ENCODE results near the gene BTC.

BTC gene

DNA sequence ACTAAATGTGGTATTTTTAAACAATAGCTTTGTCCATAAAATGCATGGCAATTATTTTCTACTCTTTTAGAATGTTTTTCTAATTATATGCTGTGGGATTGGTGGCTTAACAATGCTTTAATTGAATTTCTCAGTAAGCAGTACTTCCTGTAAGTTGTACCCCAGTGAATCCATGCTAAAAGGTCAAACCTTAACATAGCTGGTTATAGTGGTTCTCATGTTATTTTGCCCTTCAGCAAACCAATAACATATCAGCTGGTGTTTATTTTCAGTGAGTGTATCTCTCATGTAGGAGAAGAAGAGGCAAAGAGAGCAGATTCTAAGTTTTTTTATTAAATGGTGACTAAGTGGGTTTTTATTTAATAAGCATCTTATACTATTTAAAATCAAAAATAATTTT lies 41.5 kb downstream of the BTC start:
- DNase-seq (ENCODE audit: low read depth): no peak
- H3K4me3 ChIP-seq (ENCODE audit: control insufficient read depth, low read depth, low read length): no peak overlapping the region
- TF ChIP-seq, protein P1, sequence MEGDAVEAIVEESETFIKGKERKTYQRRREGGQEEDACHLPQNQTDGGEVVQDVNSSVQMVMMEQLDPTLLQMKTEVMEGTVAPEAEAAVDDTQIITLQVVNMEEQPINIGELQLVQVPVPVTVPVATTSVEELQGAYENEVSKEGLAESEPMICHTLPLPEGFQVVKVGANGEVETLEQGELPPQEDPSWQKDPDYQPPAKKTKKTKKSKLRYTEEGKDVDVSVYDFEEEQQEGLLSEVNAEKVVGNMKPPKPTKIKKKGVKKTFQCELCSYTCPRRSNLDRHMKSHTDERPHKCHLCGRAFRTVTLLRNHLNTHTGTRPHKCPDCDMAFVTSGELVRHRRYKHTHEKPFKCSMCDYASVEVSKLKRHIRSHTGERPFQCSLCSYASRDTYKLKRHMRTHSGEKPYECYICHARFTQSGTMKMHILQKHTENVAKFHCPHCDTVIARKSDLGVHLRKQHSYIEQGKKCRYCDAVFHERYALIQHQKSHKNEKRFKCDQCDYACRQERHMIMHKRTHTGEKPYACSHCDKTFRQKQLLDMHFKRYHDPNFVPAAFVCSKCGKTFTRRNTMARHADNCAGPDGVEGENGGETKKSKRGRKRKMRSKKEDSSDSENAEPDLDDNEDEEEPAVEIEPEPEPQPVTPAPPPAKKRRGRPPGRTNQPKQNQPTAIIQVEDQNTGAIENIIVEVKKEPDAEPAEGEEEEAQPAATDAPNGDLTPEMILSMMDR (conservative IDR thresholded peaks at IDR 0.05; ENCODE audit: control insufficient read depth, insufficient read depth, low read depth, low read length): no peak

DNA sequence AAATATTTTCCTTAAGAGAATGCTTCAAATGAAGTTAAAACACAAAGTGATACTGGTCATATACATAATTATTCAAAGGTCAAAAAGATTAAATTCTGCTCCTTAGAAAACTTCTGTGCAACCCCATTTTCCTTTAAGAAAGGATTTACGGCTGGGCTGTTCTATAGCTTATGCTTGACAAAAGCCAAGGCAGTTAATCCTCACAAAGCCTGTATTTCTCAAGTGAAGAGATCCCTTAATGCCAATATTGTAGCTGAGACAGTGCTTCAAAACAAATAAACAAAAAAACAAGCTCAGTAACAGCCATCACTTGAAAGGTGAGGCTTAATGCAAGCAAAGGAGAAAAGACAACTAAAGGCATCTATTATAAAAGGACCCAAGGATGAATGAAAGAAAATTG lies 42.5 kb downstream of the BTC start:
- H3K4me3 ChIP-seq (ENCODE audit: control insufficient read depth, low read depth, low read length): no peak overlapping the region
- TF ChIP-seq, protein P1 (conservative IDR thresholded peaks at IDR 0.05; ENCODE audit: control insufficient read depth, insufficient read depth, low read depth, low read length): no peak
- DNase-seq (ENCODE audit: low read depth): no peak

DNA sequence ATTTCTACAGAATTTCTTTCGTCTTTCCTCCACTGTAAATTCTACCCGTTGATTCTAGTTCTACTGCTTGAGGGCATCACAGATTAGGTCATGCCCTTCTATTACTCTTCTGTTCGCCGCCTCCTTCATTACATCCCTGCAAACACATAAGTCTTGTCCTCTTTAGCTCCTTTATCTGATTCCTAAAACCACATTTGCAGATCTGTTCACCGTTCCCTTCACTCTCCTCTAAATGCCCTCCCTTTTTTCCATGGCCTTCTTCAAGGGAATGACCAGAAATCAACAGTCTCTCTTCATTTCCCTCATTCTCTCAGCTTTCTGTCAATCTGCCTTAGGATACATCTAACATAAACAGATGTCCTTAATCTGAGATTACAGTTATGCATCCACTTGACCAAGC lies 43.1 kb downstream of the BTC start:
- TF ChIP-seq, protein P1 (conservative IDR thresholded peaks at IDR 0.05; ENCODE audit: control insufficient read depth, insufficient read depth, low read depth, low read length): no peak
- no peak overlapping the region for H3K4me3 ChIP-seq (ENCODE audit: control insufficient read depth, low read depth, low read length)
- no peak for DNase-seq (ENCODE audit: low read depth)

DNA sequence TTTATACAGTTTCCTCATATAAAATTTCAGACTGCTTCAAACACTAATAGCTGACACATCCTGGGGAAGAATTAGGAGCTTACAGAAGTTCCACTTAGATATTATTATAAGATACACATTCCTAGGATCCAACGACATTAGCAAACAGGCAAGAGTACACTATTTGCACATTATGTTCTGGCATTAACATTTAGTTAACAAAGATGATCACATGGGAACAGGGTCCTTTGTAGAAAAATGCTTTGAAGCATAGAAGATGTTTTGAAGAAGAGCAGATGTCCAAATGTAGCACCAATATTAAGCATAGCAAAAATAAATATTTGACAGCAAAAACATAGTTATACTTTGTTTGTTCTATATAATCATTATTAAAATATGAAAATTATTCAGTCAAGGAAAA lies 52.1 kb downstream of the BTC start:
- TF ChIP-seq, protein P1 (conservative IDR thresholded peaks at IDR 0.05; ENCODE audit: control insufficient read depth, insufficient read depth, low read depth, low read length): no peak
- no peak for DNase-seq (ENCODE audit: low read depth)
- no peak overlapping the region for H3K4me3 ChIP-seq (ENCODE audit: control insufficient read depth, low read depth, low read length)

DNA sequence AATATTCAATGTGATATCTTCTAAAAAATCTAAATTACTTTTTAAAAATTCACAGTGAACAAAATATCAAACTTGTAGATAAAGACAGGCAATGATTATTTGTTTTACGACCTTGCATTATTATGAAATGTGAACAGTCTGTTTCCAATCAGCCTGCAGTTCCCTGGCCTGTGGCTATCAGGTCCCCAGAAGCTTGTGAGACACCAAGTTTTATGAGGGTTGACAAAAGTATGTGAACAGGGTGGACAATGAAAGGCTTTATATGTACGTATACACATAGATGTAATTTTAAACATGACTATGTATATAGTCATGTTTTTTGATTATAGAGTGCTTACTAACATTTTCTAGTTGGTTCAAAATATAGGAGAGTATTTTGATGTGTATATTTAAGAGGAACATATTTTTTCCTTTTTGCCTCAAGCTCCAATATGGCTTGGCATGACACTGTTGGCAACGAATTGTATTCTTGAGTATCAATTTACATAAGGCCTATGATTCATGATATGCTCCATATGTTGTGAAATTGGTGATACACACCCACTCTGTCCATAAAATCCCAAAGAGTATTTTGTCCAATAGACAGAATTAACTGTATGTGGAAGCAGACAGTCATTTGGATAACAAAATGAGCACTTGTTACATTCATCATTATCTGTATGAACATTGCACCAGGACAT lies 55.7 kb downstream of the BTC start:
- DNase-seq (ENCODE audit: low read depth): peak; percentile 75
- TF ChIP-seq, protein P1 (conservative IDR thresholded peaks at IDR 0.05; ENCODE audit: control insufficient read depth, insufficient read depth, low read depth, low read length): no peak
- no peak overlapping the region for H3K4me3 ChIP-seq (ENCODE audit: control insufficient read depth, low read depth, low read length)

DNA sequence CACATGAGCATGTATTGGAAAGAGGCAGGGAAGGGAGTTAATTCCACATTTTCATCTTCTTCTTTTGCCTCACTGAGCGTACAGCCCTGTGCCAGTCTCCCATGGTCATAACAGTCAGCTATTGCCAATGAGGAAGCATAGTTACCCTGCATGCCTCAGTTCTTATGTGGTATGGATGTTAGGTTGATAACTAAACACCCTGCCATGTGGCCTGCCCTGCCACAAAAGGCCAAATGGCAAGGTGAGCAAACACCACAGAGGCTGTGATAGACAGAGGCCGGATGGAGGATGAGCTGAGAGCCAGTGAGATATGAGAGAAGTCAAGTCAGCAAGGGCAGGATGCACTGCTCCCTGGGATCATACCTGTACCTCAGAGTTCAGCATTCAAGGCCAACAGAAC lies 59.3 kb downstream of the BTC start:
- DNase-seq (ENCODE audit: low read depth): no peak
- TF ChIP-seq, protein P1 (conservative IDR thresholded peaks at IDR 0.05; ENCODE audit: control insufficient read depth, insufficient read depth, low read depth, low read length): no peak
- H3K4me3 ChIP-seq (ENCODE audit: control insufficient read depth, low read depth, low read length): no peak overlapping the region

DNA sequence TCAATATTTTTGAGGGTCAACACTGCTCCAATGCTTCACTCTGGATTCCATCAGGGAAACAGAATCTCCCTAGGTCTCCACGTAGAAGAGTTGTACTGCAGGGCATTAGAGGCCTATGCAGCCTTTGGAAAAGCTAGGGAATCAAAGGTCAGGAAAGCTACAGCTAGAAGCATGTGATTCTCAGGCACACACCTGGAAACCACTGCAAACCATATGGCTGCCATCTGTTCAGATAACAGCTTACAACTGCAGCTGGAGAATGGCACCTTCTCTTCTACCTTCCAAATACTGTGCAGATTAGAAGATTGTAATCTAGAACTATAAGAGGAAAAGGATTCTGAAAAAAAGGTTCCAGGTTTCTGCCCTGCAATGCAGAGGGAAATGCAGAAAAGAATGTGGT lies 60.6 kb downstream of the BTC start:
- TF ChIP-seq, protein P1 (conservative IDR thresholded peaks at IDR 0.05; ENCODE audit: control insufficient read depth, insufficient read depth, low read depth, low read length): no peak
- no peak overlapping the region for H3K4me3 ChIP-seq (ENCODE audit: control insufficient read depth, low read depth, low read length)
- DNase-seq (ENCODE audit: low read depth): no peak

All from fibroblast of mammary gland (primary cell).